ENCODE results near the gene UNKL.

DNA sequence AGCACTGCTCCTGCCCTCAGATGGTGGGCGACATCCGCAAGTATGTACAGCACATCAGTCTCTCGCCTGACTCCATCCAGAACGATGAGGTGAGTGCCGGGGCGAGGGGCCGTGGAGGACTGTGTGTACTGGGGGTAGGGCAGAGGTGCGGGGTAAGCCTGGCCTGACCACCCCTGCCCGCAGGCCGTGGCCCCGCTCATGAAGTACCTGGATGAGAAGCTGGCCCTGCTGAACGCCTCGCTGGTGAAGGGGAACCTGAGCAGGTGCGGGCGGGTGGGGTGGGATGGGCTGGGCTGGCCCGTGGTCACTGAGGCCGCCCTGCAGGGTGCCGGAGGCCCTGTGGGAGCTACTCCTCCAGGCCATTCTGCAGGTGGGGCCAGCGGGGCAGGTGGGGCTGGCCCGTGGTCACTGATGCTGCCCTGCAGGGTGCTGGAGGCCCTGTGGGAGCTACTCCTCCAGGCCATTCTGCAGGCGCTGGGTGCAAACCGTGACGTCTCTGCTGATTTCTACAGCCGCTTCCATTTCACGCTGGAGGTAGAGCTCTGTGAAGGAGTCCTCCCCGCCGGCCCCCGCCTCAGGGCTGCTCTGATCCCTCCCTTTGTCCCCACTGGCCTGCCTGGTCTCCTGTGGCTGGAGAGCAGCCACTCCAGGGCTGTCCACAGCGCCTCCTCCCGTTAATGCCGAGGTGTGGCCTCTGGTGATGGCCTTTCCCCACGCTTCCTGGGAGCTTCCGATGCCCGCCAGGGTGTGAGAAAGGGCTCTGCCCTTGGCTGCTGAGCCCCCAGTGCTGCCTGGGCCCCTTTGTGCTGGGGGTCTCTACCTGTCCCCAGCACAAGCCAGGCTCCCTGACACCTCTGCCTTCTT, 67.8 kb downstream of the UNKL start:
- no peak for TF ChIP-seq EZH2 (IDR thresholded peaks at IDR 0.05; ENCODE audit: insufficient read depth, poor library complexity, severe bottlenecking)
- no peak for TF ChIP-seq EZH2phosphoT487 (IDR thresholded peaks at IDR 0.05; ENCODE audit: insufficient read depth, low read depth)

Measured in GM23248 (cell line).